Sigmoid colon (tissue), 4 donors: ENCODE measurements around the gene GOLGA8H.
"Not testable (repeated sequence)": the region's sequence is repeated elsewhere in the genome, so short reads cannot be mapped to it uniquely, and the experiment has no call there.

ENCODE experiments used
- CTCF ChIP-seq, 4 experiments: fragments of 450-650 bp in 3 of 4; fragments of 200-600 bp in 1 of 4; IDR thresholded peaks; one replicate each; pipeline ENCODE4 v1.5.1; 2016 to 2019; ENCODE audit warnings: antibody characterized with exemption in 4 of 4, mild to moderate bottlenecking in 3 of 4, moderate library complexity in 2 of 4
- EP300 ChIP-seq, 4 donors: sonication (generic); formaldehyde crosslinking; IDR thresholded peaks; one replicate each; pipeline ENCODE4 v1.6.1; 2017; ENCODE audit warnings: antibody characterized with exemption in 4 of 4
- POLR2A ChIP-seq, 2 donors: fragments of 450-650 bp; IDR thresholded peaks; one replicate each; pipeline ENCODE4 v1.6.1; 2016; ENCODE audit warnings: antibody characterized with exemption in 2 of 2, mild to moderate bottlenecking in 2 of 2, moderate library complexity in 2 of 2
- POLR2AphosphoS5 ChIP-seq, 4 donors: sonication (generic); formaldehyde crosslinking; IDR thresholded peaks; one replicate each; pipeline ENCODE4 v1.6.1; 2017; ENCODE audit warnings: antibody characterized with exemption in 4 of 4

- not testable (repeated sequence) for TF ChIP-seq POLR2A, CTCF, POLR2AphosphoS5, EP300 (IDR thresholded peaks at IDR 0.05)
These were observed at the start of gene GOLGA8H for GRCh38 chr15:30603796-30604195.
